H9 (cell line): Measurements from ENCODE around the gene ARHGAP29. TPM values are rescaled to one million over a fixed set of nuclear protein-coding genes. Genes with fewer than 3 reads are reported as not detected.

Experiments used
- DNase-seq: peaks from one replicate; pipeline ENCODE4 v3.0.0-alpha.2; 2017
- H2AFZ ChIP-seq: one replicate; pipeline ENCODE4 v1.6.1; 2013; ENCODE audit warnings: mild to moderate bottlenecking, low read length, control low read depth, moderate library complexity
- H2AK5ac ChIP-seq: 2 replicates; pipeline ENCODE4 v1.6.1; 2013; ENCODE audit warnings: low read length, control low read depth, mixed read lengths; ENCODE audit not compliant: insufficient read length
- H2BK120ac ChIP-seq: one replicate; pipeline ENCODE4 v1.6.1; 2013; ENCODE audit warnings: low read depth, mild to moderate bottlenecking, low read length, control low read depth, inconsistent platforms; ENCODE audit not compliant: poor library complexity, severe bottlenecking
- H2BK12ac ChIP-seq: 2 replicates; pipeline ENCODE4 v1.6.1; 2013; ENCODE audit warnings: low read length, control low read depth, mixed read lengths, low read depth; ENCODE audit not compliant: insufficient read length
- H2BK15ac ChIP-seq: 2 replicates; pipeline ENCODE4 v1.6.1; 2013; ENCODE audit warnings: low read depth, low read length, control low read depth
- H2BK20ac ChIP-seq: one replicate; pipeline ENCODE4 v1.6.1; 2013; ENCODE audit warnings: low read depth, mild to moderate bottlenecking, low read length, control low read depth, inconsistent platforms; ENCODE audit not compliant: poor library complexity, severe bottlenecking
- H2BK5ac ChIP-seq: 2 replicates; pipeline ENCODE4 v1.6.1; 2013; ENCODE audit warnings: low read length, control low read depth, mixed read lengths; ENCODE audit not compliant: insufficient read length
- H3K14ac ChIP-seq: 2 replicates; pipeline ENCODE4 v1.6.1; 2013; ENCODE audit warnings: low read length, control low read depth; ENCODE audit not compliant: insufficient read depth
- H3K18ac ChIP-seq: 2 replicates; pipeline ENCODE4 v1.6.1; 2013; ENCODE audit warnings: low read depth, mild to moderate bottlenecking, mixed read lengths, low read length, control low read depth; ENCODE audit not compliant: insufficient read length
- H3K23ac ChIP-seq: 2 replicates; pipeline ENCODE4 v1.6.1; 2013; ENCODE audit warnings: low read length, control low read depth, mixed read lengths, low read depth; ENCODE audit not compliant: insufficient read length
- H3K23me2 ChIP-seq: 2 replicates; pipeline ENCODE4 v1.6.1; 2013; ENCODE audit warnings: low read depth, mild to moderate bottlenecking, mixed read lengths, low read length, control low read depth; ENCODE audit not compliant: insufficient read length, poor library complexity, severe bottlenecking
- H3K27ac ChIP-seq: 2 replicates; pipeline ENCODE4 v1.5.1; 2013; ENCODE audit warnings: low read length, control low read depth, mixed read lengths, low read depth; ENCODE audit not compliant: insufficient read length
- H3K27me3 ChIP-seq: 2 replicates; pipeline ENCODE4 v1.6.1; 2013; ENCODE audit warnings: low read length, control low read depth, inconsistent platforms; ENCODE audit not compliant: insufficient read depth
- H3K4ac ChIP-seq: 2 replicates; pipeline ENCODE4 v1.6.1; 2013; ENCODE audit warnings: low read depth, mild to moderate bottlenecking, control low read depth, inconsistent platforms, low read length, moderate library complexity
- H3K4me1 ChIP-seq: 2 replicates; pipeline ENCODE4 v1.6.1; 2013; ENCODE audit warnings: low read length, control low read depth, inconsistent platforms; ENCODE audit not compliant: insufficient read depth
- H3K4me2 ChIP-seq: 2 replicates; pipeline ENCODE4 v1.6.1; 2013; ENCODE audit warnings: low read length, control low read depth, mixed read lengths; ENCODE audit not compliant: insufficient read length, insufficient read depth
- H3K56ac ChIP-seq: 2 replicates; pipeline ENCODE4 v1.6.1; 2013; ENCODE audit warnings: low read depth, mild to moderate bottlenecking, mixed read lengths, low read length, control low read depth; ENCODE audit not compliant: insufficient read length
- H3K79me1 ChIP-seq: 2 replicates; pipeline ENCODE4 v1.6.1; 2013; ENCODE audit warnings: low read depth, mild to moderate bottlenecking, moderate library complexity, low read length, control low read depth, inconsistent platforms; ENCODE audit not compliant: insufficient read depth, poor library complexity, severe bottlenecking
- H3K79me2 ChIP-seq: 2 replicates; pipeline ENCODE4 v1.6.1; 2013; ENCODE audit warnings: low read length, control low read depth, inconsistent platforms; ENCODE audit not compliant: insufficient read depth
- H3K9ac ChIP-seq: 2 replicates; pipeline ENCODE4 v1.6.1; 2013; ENCODE audit warnings: low read length, control low read depth, mixed read lengths; ENCODE audit not compliant: insufficient read length; ENCODE audit errors: extremely low read depth
- H3K9me3 ChIP-seq: one replicate; pipeline ENCODE4 v1.6.1; 2013; ENCODE audit warnings: low read depth, low read length, inconsistent platforms; ENCODE audit not compliant: control insufficient read depth
- H3T11ph ChIP-seq: one replicate; pipeline ENCODE4 v1.6.1; 2013; ENCODE audit warnings: mild to moderate bottlenecking, low read length, control low read depth, inconsistent platforms
- H4K20me1 ChIP-seq: one replicate; pipeline ENCODE4 v1.6.1; 2013; ENCODE audit not compliant: control insufficient read depth, insufficient read length, insufficient read depth
- H4K5ac ChIP-seq: 2 replicates; pipeline ENCODE4 v1.6.1; 2013; ENCODE audit warnings: low read depth, mild to moderate bottlenecking, mixed read lengths, low read length, control low read depth; ENCODE audit not compliant: insufficient read length
- H4K8ac ChIP-seq: replicated peaks from 2 replicates; pipeline ENCODE4 v1.6.1; 2013; ENCODE audit warnings: low read length, control low read depth, mixed read lengths, low read depth; ENCODE audit not compliant: insufficient read length
- H4K91ac ChIP-seq: 2 replicates; pipeline ENCODE4 v1.6.1; 2013; ENCODE audit warnings: low read depth, mild to moderate bottlenecking, moderate library complexity, mixed read lengths, low read length, control low read depth; ENCODE audit not compliant: insufficient read length
- H3K27ac Mint-ChIP-seq, 3 experiments: 2 replicates in 2 of 3; 3 replicates in 1 of 3; pipeline ENCODE4 v1.8.0; 2020 to 2021; ENCODE audit warnings: mixed read lengths in 3 of 3, mild to moderate bottlenecking in 1 of 3, moderate library complexity in 1 of 3
- H3K27me3 Mint-ChIP-seq: 2 replicates; pipeline ENCODE4 v1.8.0; 2021; ENCODE audit warnings: low read depth, mild to moderate bottlenecking, moderate library complexity, mixed read lengths
- H3K36me3 Mint-ChIP-seq, 3 experiments: 2 replicates in 2 of 3; 3 replicates in 1 of 3; pipeline ENCODE4 v1.8.0; 2020 to 2021; ENCODE audit warnings: low read depth in 3 of 3, mixed read lengths in 3 of 3; ENCODE audit not compliant: insufficient read depth in 1 of 3
- H3K4me1 Mint-ChIP-seq, 2 experiments: 2 replicates each; pipeline ENCODE4 v1.8.0; 2020; ENCODE audit warnings: mixed read lengths in 2 of 2
- H3K4me3 Mint-ChIP-seq, 2 experiments: 2 replicates in 1 of 2; 3 replicates in 1 of 2; pipeline ENCODE4 v1.8.0; 2020 to 2021; ENCODE audit warnings: mild to moderate bottlenecking in 2 of 2, mixed read lengths in 2 of 2, moderate library complexity in 1 of 2
- H3K9me3 Mint-ChIP-seq, 2 experiments: 2 replicates in 1 of 2; 3 replicates in 1 of 2; pipeline ENCODE4 v1.8.0; 2020; ENCODE audit warnings: mild to moderate bottlenecking in 2 of 2, mixed read lengths in 2 of 2, moderate library complexity in 1 of 2
- WGBS: extraction: QIAGEN DNeasy Blood & Tissue Kit; methylation state at CpG from one replicate; pipeline ENCODE4 v1.1.7; 2013; ENCODE audit warnings: missing lambda C conversion rate, low lambda C conversion rate, mixed read lengths; ENCODE audit not compliant: insufficient read length; ENCODE audit errors: extremely low coverage; 5-methylcytosine and 5-hydroxymethylcytosine counted together
- total RNA-seq: library from RNA; stranded (reverse); gene quantifications from 2 replicates; pipeline ENCODE4 v1.2.1, GENCODE V29; 2021
- TF ChIP-seq, protein P1 (sequence below): fragments of 200-600 bp; sonication (generic); conservative IDR thresholded peaks from 3 replicates; pipeline ENCODE4 v1.8.0; 2021; ENCODE audit warnings: antibody characterized with exemption, mild to moderate bottlenecking

The ARHGAP29 gene
- total RNA-seq, 1 experiment from 2014 or later = 1.3 TPM

DNA sequence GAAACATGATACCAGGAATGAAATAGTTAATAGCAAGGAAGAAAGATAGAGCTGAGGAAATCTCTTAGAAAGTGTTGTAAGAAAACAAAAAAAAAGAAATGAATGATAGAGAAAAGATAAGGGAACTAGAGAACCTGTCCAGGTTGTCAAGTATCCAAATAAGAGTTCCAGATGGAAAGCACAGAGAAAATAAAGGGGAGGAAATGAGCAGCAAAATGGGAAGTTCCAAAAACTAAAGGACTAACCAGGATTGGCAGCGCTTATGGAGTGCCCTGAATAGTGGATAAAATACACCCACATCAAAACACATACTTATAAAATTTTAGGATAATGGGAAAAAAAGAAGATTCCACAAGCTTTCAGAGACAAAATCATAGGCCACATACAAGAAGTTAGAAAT lies 55.2 kb downstream of the ARHGAP29 start:
- H4K5ac ChIP-seq = no peak overlapping the region
- H3K14ac ChIP-seq = no peak overlapping the region
- H3K4me1 ChIP-seq = no peaks in the 10 kb centered on the region
- H2AFZ ChIP-seq = no peak overlapping the region
- no peak overlapping the region for H3K18ac ChIP-seq
- H3K56ac ChIP-seq = no peak overlapping the region
- H3K27ac Mint-ChIP-seq = no peak overlapping the region
- H2BK20ac ChIP-seq = no peak overlapping the region
- H3K79me2 ChIP-seq = no peaks in the 10 kb centered on the region
- H3K4me1 Mint-ChIP-seq = no peaks in the 10 kb centered on the region
- H2BK15ac ChIP-seq = no peak overlapping the region
- H3K4me3 Mint-ChIP-seq = no peak overlapping the region
- H3K27me3 Mint-ChIP-seq = no peaks in the 10 kb centered on the region
- no peak overlapping the region for H3K4ac ChIP-seq
- H4K8ac ChIP-seq = no peak overlapping the region
- H2BK120ac ChIP-seq = no peak overlapping the region
- no peak overlapping the region for H3K4me2 ChIP-seq
- no peak for DNase-seq
- H4K20me1 ChIP-seq = no peaks in the 10 kb centered on the region
- H2BK12ac ChIP-seq = no peak overlapping the region
- no peaks in the 10 kb centered on the region for H3K23me2 ChIP-seq
- TF ChIP-seq, protein P1, sequence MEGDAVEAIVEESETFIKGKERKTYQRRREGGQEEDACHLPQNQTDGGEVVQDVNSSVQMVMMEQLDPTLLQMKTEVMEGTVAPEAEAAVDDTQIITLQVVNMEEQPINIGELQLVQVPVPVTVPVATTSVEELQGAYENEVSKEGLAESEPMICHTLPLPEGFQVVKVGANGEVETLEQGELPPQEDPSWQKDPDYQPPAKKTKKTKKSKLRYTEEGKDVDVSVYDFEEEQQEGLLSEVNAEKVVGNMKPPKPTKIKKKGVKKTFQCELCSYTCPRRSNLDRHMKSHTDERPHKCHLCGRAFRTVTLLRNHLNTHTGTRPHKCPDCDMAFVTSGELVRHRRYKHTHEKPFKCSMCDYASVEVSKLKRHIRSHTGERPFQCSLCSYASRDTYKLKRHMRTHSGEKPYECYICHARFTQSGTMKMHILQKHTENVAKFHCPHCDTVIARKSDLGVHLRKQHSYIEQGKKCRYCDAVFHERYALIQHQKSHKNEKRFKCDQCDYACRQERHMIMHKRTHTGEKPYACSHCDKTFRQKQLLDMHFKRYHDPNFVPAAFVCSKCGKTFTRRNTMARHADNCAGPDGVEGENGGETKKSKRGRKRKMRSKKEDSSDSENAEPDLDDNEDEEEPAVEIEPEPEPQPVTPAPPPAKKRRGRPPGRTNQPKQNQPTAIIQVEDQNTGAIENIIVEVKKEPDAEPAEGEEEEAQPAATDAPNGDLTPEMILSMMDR = no peak
- H3K36me3 Mint-ChIP-seq = no peaks in the 10 kb centered on the region
- no peak overlapping the region for H3K9ac ChIP-seq
- H3T11ph ChIP-seq = no peak overlapping the region
- H3K79me1 ChIP-seq = no peaks in the 10 kb centered on the region
- no peaks in the 10 kb centered on the region for H3K9me3 ChIP-seq
- no peak overlapping the region for H4K91ac ChIP-seq
- H2AK5ac ChIP-seq = no peak overlapping the region
- no peaks in the 10 kb centered on the region for H3K9me3 Mint-ChIP-seq
- H3K23ac ChIP-seq = no peak overlapping the region
- H2BK5ac ChIP-seq = no peak overlapping the region
- no peaks in the 10 kb centered on the region for H3K27me3 ChIP-seq
- no peak overlapping the region for H3K27ac ChIP-seq
- no CpG with 5 or more reads among the region's 1 CpG for WGBS
